ENCODE results near the gene FRY.

Gene FRY

DNA sequence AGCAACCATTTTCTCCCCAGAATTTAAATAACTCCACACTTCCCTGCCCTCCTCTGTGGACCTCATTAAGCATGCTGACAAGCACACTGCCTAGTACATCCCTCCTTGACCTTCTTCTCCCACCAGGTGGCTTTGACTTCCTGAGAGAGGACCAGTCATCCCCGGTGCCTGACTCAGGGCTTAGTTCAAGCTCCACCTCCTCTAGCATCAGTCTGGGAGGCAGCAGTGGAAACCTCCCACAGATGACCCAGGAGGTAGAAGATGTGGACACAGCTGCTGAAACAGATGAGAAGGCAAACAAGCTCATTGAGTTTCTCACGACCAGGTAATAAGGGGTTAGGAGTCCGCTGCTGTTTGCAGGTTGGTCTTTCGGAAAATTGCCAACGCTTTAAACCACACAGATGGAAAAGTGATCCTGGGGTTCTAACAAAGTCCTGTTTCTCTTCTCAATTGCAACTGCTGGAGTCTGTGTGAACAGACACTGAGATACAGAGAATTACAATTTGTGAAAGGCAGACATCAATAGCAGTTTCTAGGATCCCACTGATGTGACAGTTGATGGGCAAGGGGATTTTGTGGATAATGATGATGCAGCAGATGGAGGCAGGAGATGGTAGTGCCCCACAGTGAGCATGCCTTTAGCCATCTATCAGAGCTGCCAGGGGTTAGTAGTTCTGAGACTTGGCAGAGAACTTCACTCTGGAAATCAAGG lies 196.9 kb downstream of the FRY start:
- DNase-seq = peak; percentile 97

DNA sequence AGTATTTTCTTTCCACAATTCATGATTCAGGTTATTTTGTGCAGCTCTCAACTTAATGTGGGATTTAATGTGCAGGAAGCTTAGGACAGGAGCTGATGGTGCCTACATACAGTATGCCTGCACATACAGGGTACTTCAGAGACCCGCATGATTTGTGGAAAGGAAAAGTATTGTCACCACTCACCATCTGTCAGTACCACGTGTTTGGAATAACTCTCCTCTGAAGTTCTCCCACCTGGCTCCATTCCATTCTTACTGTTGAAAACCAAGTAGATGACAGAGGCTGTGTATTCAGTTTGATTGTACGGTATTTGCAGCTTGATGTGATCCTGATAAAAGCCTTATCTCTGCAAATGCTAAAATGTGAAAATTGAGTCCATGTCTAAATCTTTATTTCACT lies 197.9 kb downstream of the FRY start:
- no peak for DNase-seq

DNA sequence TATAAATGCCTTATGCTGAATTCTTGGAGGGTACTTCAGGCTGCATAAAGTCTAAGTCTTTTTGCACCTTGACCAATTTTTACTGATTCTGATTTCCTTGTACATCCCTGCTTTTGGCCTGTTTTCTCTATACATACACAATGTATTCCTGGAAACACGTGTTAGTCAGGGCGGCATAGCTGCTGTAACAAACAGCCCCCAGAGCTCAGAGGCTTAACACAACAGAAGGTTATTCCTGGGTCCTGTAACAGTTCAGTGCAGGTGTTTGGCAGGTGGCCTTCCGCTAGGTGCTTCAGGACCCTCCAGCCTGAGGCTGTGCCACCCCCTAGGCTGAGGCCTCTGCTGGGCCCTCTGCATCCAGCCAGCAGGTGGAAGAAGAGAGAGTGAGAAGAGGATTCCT lies 200.7 kb downstream of the FRY start:
- no peak for DNase-seq

DNA sequence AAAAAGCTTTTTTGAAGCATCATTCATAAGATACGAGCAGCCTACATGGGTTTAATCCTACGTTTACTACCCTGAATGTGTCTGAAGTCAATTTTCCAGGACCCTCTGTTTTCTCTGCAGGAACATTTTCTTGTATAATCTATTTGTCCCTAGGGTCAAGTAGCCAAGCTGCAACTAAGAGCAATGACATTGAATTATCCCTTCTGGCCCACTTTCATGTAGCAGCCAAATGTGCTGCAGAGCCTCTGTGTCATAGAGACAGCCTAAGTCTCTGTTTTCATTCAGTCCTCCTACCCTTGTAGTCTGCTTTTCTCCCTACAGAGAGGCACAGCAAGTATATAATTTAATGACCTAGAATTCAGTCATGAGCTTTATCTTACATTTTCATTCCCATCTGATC lies 201.5 kb downstream of the FRY start:
- no peak for DNase-seq

DNA sequence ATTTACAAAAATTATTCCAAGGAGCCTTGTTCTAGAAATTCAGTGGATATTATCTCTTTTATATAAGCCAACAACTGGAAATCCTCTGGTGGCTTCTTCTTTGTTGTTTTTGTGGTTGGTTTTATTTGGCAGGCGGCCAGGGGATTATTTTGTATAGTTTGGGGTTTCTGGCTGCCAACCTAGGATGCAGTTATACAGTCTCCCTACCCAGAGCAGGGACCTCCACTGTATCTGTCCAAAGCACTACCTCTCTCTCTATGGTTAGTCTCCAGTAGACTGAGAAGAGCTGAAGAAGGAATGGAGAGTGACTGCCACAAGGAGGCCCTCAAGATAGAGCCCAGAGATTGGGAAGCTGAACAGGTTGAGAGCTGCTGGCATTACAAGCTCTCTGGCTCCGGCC lies 203.3 kb downstream of the FRY start:
- DNase-seq = no peak

DNA sequence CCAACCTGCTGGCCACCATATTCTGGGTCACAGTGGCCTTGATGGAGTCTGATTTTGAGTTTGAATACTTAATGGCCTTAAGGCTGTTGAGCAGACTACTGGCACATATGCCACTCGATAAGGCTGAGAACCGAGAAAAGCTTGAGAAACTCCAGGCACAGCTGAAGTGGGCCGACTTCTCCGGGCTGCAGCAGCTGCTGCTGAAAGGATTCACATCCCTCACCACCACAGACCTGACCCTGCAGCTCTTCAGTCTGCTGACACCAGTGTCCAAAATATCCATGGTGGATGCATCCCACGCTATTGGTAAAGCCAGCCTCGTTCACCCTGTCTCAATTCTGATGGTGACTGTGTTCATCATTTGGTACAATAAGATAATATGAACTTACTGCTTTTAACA lies 206.1 kb downstream of the FRY start:
- DNase-seq = no peak

DNA sequence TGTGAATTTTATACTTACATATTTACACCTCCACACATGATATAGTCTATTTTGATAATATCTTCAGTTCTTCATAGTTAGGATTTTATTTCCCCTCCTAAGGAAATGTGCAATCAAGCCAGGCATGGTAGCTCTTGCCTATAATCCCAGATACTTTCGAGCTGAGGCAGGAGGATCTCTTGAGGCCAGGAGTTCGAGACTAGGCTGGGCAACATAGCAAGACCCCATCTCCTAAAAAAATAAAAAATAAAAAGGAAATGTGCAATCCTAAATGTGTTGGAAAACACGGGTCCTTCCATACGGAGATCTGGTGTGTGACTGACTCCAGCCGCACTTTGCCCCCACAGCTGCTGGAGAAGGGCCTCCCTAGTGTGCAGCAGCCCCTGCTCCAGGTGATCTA lies 212.1 kb downstream of the FRY start:
- no peak for DNase-seq

DNA sequence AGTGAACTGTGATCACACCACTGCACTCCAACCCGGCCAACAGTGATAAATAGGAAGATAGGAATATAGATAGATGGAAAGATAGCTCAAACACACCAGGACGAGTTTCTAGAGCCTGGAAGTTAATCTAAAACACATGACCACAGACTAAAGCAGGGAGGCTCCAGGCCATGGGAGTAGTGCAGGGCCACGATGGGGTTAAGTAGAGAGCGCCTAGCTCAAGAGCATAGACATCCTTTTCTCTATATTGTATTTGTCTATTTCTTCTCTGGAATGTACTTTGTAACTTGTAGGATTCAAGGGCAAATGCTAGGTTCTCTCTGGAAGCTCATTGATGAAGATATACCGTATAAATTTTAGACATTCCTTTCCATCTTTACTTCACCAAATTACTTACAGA lies 214.0 kb downstream of the FRY start:
- DNase-seq = no peak

DNA sequence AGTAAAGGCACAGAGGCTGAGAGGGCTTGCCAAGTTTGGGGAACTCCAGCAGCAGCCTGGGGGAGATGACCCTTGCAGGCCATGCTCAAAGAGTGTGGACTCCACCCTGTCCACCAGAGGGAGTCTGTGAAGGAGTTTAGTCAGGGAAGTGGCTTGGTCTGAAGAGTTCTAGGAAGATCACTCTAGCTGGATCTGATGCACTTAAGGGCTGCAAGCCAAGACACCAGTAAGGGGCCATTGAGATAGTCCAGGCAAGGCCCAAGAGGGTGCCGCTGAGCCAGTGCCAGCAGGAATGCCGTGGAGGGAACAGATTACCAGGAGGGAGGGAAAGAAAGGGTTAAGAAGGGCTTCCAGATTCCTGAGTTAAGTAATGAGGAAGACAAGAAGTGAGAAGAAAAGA lies 214.9 kb downstream of the FRY start:
- no peak for DNase-seq

DNA sequence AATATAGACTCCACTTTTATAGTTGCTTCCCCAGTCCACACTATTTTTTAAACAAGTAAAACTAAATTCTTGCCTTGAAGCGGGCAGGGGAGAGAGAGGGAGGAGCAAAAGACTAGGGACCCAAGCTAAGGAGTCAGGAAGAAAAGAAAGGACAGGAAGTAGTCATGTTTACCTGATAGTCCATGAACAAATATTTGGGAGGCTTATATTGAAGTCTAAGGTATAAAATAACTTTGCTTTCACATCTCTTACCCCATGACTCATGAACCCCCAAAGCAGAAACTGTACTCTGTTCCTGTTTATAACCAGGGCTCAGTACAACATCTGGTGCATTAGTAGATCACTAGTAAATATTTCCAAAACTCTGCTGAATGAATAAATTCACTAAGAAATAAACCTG lies 216.3 kb downstream of the FRY start:
- DNase-seq = no peak

DNA sequence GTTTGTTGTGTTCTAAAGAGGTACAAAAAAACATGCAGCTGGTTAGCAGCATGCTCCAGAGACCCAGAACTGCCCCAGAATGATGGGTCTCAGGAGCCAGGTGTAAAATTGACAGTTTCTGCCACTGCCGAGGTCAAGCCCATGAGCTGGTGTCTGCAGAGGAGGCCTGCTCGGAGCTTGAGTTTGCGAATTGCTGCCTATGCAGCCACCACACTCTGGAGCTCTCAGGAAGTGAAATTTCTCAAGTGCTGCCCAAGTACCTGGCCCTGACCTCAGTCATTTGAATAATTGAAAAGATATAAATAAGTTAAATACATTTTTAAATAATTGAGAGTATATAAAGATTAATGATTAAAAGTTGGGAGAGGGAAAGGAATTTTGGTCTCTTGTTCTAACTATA lies 217.2 kb downstream of the FRY start:
- DNase-seq = no peak

DNA sequence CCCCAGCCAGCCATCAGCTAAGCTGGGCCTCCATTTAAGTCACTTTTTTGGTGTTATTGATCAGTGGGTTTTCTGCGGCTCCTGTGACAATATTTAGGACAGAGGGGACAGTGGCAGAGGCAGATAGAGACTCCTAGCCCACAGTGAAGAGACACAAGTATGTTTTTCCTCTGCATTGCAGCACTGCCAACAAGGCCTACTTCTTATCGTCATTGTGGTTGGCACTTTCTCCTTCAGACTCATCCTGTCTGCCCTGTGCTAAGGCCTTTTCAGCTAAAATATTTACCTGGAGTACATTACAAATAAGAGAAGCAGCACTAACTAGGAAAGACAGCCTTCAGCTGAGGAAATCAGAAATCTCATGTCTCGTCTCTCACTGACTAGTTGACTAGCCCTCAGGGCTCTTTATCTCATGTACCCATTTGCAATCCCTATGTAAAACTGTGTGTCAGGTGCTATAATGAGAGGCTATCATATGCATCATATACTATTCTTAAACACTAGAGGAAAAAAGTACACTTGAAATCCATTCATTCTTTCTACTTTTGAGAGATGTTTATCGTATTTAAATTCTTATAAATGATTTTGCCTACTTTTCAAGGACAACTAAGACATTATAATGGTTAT lies 221.4 kb downstream of the FRY start:
- no peak for DNase-seq

DNA sequence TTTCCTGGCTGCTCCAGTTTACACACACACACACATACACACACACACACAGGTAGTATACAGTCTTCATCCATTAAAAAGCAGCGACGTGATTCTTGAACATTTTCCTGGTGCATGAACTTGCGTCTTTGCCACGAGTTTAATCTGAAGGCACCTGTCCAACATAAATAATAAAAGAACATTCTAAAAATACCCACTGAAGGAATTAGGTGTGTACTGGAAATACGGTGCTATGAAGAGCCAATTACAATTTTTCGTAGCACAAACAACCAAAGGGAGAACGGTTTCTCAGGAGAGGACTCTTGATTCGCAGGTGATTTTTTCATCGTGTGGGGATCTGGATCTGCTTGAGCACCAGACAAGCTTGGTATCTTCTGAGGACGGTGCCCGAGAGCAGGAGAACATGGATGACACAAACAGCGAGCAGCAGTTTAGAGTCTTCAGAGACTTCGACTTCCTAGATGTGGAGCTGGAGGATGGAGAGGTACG lies 222.4 kb downstream of the FRY start:
- DNase-seq = no peak

DNA sequence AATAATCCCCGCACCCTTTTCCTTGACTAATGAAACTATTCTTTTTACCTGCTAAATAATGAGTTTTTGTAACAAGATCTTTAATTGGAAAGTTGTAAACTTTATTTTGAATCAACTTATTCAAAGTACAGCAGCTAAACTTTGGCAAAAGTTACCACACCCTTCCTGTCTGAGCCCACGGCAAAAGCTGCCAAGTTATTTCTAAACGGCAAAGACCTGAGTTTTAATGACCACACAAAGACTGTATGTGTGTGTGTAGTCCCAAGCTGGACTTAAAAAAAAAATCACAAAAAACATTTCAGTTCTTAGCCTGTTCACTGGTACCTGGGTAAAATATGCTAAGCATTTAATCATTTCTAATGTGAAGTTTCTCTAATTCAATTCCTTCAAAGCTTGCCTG lies 222.8 kb downstream of the FRY start:
- no peak for DNase-seq

DNA sequence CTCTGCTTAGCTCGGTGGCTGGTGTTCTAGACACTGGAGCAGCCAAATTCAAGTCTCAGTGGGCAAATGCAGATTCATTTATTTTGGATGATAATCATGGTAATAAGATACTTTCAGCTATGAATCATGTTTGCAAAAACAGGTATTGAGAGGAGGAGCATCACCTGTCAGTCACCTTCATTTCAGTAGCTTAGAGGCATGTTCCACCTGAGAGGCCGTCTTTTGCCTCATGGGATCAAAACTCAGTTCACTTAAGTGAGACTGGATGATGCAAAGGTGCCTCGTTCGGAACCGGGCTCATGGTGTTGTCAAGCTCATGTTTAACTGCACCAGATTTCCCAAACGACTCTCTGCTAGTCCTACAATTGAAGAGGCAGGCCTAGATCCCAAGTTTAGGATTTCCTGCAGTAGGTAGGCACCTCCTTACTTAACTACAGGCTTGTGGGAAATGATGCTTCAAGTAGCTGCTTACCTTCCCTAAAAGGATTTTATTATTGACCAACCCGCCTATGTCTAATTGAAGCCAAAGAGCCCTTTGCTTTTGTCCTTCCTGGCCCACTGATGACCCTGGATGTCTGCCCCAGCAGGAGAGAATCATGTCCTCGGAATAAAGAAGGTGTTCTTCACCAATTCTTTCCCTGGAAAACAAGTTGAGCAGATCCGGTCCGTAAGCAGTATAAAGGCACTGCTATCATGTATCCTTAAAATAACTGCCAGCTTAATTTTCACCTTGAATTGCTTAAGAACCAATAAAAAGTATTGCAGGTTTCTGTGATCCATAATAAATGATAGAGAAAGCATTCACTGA lies 223.5 kb downstream of the FRY start:
- no peak for DNase-seq

DNA sequence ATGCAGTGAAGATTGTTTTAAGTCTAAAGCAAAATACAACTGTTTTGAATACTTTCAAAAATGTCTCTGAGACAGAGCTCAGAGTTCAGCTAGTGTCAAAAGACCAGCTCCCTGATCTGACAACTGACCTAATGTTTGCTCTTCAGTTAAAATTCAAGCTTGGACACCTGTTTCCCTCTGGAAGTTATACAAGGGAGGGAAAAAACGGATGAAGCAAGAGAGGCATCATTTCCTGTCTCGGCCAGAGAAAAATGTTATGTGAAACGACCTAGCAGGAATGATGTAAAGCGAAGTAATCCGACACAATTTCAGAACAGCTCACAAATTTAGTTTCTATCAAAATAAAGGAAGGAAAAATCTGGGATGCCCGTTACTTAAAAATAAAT lies 224.1 kb downstream of the FRY start:
- no peak for DNase-seq

DNA sequence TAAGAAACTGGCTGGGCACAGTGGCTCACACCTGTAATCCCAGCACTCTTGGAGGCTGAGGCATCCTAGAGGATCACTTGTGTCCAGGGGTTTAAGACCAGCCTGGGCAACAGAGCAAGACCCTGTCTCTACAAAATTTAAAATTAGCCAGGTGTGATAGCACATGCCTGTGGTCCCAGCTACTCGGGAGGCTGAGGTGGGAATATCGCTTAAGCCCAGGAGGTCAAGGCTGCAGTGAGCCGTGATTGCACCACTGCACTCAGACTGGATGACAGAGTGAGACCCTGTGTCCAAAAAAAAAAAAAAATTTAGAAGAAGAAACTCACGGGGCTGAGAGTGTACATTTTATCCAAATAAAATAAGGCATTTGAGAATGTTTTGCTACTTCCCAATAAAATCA lies 224.7 kb downstream of the FRY start:
- no peak for DNase-seq

DNA sequence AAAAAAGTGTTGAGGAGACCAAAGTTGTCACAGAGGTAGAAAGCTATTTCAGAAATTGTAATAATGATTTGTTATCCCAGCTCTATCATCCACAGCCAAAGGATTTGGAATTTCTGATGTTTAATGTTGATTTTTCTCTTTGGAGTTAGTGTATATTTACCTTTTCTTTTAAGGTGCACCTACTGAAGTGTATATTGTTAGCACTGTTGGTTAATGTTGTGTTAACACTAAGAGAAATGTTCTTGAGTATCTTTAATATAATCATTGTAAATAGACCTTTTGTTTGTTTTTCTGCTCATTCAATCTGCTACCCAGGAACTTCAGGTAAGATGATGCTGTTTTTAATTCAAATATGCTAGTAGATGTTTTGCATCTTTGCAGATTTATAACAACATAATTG lies 226.1 kb downstream of the FRY start:
- DNase-seq = no peak

DNA sequence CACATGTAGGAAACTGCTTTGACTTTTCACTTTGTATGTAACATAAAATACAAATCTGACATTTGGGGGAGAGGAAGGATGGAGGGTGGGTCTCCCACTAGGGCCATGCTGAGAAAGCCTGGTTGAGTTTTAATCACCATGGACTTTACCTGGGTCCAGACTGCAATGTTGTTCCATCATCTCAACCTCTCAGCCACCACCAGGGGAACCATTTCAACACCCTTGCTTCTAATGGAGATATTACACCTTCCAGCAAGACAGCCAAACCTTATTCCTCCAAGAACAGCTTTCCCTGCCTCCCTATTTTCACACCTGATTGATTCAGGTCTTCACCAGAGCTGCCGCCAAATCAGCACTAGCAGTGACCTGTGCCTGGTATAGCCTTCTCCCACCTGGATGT lies 227.5 kb downstream of the FRY start:
- no peak for DNase-seq

DNA sequence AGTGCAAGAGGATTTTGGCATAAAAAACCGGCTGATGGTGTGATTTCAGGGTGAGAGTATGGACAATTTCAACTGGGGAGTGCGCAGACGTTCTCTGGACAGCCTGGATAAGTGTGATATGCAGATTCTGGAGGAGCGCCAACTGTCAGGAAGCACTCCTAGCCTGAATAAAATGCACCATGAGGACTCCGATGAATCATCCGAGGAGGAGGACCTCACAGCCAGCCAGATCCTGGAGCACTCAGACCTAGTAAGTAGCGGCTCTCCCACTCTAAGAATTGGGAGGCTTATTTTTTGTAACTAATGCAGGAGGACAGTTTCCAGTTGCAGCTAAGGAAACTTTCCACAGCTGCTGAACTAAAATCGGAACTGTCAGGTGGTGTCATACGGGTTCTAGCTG lies 230.0 kb downstream of the FRY start:
- no peak for DNase-seq

DNA sequence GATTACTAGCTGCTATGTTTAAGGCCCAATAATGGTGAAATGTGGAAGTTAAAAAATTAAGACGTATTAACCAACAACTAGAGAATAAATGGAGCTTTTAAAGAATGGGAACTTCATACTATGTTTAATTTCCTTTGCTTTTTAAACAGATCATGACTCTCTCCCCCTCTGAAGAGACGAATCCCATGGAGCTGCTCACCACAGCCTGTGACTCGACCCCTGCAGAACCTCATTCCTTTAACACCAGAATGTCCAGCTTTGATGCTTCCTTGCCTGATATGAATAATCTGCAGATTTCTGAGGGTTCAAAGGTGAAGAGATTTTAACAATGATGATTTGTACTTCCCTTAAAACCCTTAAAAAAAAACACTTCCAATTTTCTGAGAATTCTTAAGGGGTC lies 230.6 kb downstream of the FRY start:
- no peak for DNase-seq

DNA sequence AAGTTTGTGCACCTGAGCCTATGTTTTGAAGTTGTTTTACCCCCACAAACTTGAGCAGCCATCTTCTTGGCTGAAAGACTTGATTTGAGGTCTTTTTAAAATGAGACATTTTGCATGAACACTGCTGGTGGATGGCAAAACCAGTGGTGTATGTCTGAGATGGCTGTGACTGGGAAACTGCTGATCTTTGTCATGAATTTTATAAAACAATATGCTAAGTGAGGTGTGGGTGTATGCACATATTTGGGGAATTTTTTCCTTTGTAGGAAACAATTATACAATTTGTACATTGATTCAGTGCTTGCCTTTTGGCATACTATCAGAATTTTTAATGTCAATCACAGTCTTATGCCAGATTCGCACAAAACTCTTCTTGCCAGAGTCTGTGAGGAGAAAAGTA lies 231.0 kb downstream of the FRY start:
- DNase-seq = no peak

DNA sequence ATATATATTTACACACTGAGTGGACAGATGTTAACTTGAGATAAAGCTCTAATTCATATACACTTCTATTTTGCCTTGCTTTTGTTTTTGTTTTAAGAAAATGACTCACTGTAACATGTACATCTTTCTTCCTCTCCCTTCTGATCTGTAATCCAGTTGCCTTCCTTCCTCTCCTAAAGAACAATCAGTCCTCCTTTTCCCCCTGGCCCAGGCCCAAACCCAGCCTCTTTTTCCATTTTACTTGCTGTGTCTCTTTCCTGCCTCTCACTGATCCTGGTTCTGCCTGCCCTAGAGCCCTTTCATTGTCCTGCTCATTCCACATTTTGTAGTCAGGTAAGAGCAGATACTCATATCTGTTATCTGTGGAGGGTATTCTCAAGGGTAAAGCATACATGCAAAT lies 232.8 kb downstream of the FRY start:
- no peak for DNase-seq

DNA sequence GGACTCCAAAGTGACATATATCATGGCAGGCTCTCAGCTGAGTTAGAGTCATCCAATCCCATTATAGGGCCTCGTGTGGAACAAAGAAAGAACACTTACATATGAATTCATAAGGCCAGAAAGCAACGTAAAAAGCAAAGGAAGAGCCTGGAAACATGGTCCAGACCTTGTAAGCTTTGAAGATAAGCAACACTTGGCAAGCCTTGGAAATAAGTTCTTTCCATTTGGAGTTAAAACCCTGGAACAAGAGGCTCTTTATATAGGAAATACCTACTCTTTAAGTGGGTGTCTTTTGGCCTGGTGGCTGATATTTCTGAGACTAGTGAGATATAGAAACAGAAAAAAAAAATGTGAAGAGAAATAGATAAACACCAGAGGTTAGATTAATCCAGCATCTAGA lies 234.2 kb downstream of the FRY start:
- DNase-seq = no peak
